PC-9 (cell line): Measurements from ENCODE around the gene IL4R. TPM values are rescaled to one million over a fixed set of nuclear protein-coding genes. Genes with fewer than 3 reads are reported as not detected.

ENCODE experiments used
- BruUV-seq: library from RNA; stranded (reverse); fragments of 400-500 nt; replicated peaks from 2 replicates; lab custom pipeline; 2021; lab: Mats Ljungman, UMichigan
- CTCF ChIA-PET: fragments of 300-600 bp; sonication (Branson Sonifier 250); formaldehyde crosslinking; loops from one replicate; lab custom pipeline; 2022; ENCODE audit warnings: antibody characterized with exemption; lab: Charles Lee
- POLR2A ChIA-PET: fragments of 300-600 bp; sonication (Branson Sonifier 250); formaldehyde crosslinking; loops from one replicate; lab custom pipeline; 2022; ENCODE audit warnings: antibody characterized with exemption; ENCODE audit not compliant: unreplicated experiment; lab: Charles Lee
- DNase-seq, 2 experiments: peaks; one replicate each; pipeline versions ENCODE4 v3.0.0 to v3.0.0-alpha.2; 2015 to 2022; ENCODE audit warnings: mixed read lengths in 1 of 2
- H2AFZ ChIP-seq: fragments of 200-600 bp; sonication (generic); 2 replicates; pipeline ENCODE4 v1.8.1; 2017; ENCODE audit warnings: antibody characterized with exemption
- H3F3A ChIP-seq: fragments of 200-600 bp; sonication (generic); 2 replicates; pipeline ENCODE4 v1.8.1; 2017; ENCODE audit warnings: antibody characterized with exemption, mild to moderate bottlenecking, low read depth; ENCODE audit not compliant: insufficient read depth
- H3K27ac ChIP-seq: fragments of 200-600 bp; sonication (generic); 2 replicates; pipeline ENCODE4 v1.6.1; 2016; ENCODE audit warnings: mixed run types
- H3K27me3 ChIP-seq: fragments of 200-600 bp; sonication (generic); 2 replicates; pipeline ENCODE4 v1.6.1; 2016; ENCODE audit warnings: low read depth, mixed run types; ENCODE audit not compliant: insufficient read depth
- H3K36me3 ChIP-seq: fragments of 200-600 bp; sonication (generic); 2 replicates; pipeline ENCODE4 v1.6.1; 2016; ENCODE audit warnings: low read depth, mixed run types
- H3K4me1 ChIP-seq: fragments of 200-600 bp; sonication (generic); replicated peaks from 2 replicates; pipeline ENCODE4 v1.6.1; 2016; ENCODE audit warnings: mixed run types; ENCODE audit not compliant: insufficient read depth
- H3K4me2 ChIP-seq: fragments of 200-600 bp; sonication (generic); 2 replicates; pipeline ENCODE4 v1.6.1; 2017; ENCODE audit warnings: mixed run types
- H3K4me3 ChIP-seq: fragments of 200-600 bp; sonication (generic); 2 replicates; pipeline ENCODE4 v1.6.1; 2016; ENCODE audit warnings: mixed run types
- H3K79me2 ChIP-seq: fragments of 200-600 bp; sonication (generic); 2 replicates; pipeline ENCODE4 v1.6.1; 2017; ENCODE audit warnings: low read depth, mixed run types
- H3K9me2 ChIP-seq: fragments of 200-600 bp; sonication (generic); 2 replicates; pipeline ENCODE4 v1.8.1; 2017; ENCODE audit warnings: mild to moderate bottlenecking; ENCODE audit not compliant: insufficient read depth
- H3K9me3 ChIP-seq: fragments of 200-600 bp; sonication (generic); 2 replicates; pipeline ENCODE4 v1.8.1; 2016; ENCODE audit warnings: low read depth; ENCODE audit not compliant: insufficient read depth
- H4K20me1 ChIP-seq: fragments of 200-600 bp; sonication (generic); 2 replicates; pipeline ENCODE4 v1.8.1; 2017; ENCODE audit not compliant: insufficient read depth
- CTCF ChIP-seq: fragments of 200-600 bp; sonication (generic); conservative IDR thresholded peaks from 2 replicates; pipeline ENCODE4 v1.6.1; 2017; ENCODE audit warnings: mixed run types, antibody characterized with exemption, mild to moderate bottlenecking, moderate library complexity
- EZH2 ChIP-seq: fragments of 200-600 bp; sonication (generic); IDR thresholded peaks from 2 replicates; pipeline ENCODE4 v1.8.0; 2017; ENCODE audit warnings: antibody characterized with exemption, low read depth
- intact Hi-C: fragments of 100-400 bp; cut with micrococcal nuclease; formaldehyde crosslinking; loops from one replicate; pipeline ENCODE4 v1.10.0; 2022; ENCODE audit not compliant: unreplicated experiment
- total RNA-seq: library from RNA; stranded (reverse); gene quantifications from 2 replicates; pipeline ENCODE4 v1.2.3, GENCODE V29; 2021

The IL4R gene
- total RNA-seq, 1 experiment from 2014 or later = 76.5 TPM

DNA sequence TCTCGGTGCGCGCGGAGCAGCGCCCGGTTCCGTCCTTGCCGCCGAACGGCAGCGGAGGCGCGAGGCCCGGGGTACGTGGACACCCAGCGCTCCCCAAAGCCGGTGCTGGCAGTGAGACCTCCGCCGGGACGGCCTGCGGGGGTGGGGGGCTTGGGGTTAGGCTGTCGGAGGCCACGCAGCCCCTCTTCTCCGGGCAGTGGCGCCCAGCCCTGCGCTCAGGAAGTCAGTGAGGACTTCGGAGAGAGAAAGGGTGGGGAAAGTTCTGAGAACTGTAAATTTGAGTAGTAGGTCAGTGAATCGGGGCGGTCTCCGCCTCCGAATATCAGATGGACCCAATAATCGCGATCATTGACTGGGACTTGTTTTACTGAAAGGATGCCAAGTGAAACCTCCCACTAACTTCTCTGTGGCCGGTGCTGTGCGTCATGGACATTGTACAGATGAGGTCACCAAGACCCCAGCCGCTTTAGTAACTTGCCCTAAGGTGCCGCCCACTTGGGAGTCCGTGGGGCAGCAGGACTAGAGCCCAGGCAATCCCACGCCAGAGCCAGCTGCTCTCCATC, 468 bp downstream of the IL4R start:
- Histone ChIP-seq H3K27me3 (no peaks in the 10 kb centered on the region), H3K27ac (peak overlapping the region; percentile 98), H3K79me2 (peaks cover 53% of the 10 kb centered on the region), H3K36me3 (no peaks in the 10 kb centered on the region), H3K4me2 (peak overlapping the region; percentile 91), H3K9me3 (no peaks in the 10 kb centered on the region), H3K9me2 (no peaks in the 10 kb centered on the region), H3K4me1 (peaks cover 53% of the 10 kb centered on the region), H2AFZ (peak overlapping the region; percentile 76; the same call in 1 of the 2 replicates), H3K4me3 (peak overlapping the region; percentile 91), H4K20me1 (no peaks in the 10 kb centered on the region), H3F3A (peaks cover 55% of the 10 kb centered on the region)
- CTCF ChIA-PET = no interaction called here
- TF ChIP-seq EZH2 (no peak), CTCF (no peak)
- intact Hi-C loops = loop anchor here (1.0 to 2.0 kb wide), 2 partner anchors 9 to 51 kb away; no protein-coding TSS in a partner anchor
- POLR2A ChIA-PET = no interaction called here
- DNase-seq = peak; percentile 64 to 89
- BruUV-seq = TSS peak; percentile 73

- no peak for TF ChIP-seq EZH2
- no peak for TF ChIP-seq CTCF
- no peak for DNase-seq
- Histone ChIP-seq H3K4me3 (peak overlapping the region; percentile 91), H3F3A (peaks cover 61% of the 10 kb centered on the region), H3K79me2 (peaks cover 61% of the 10 kb centered on the region), H3K4me2 (peak overlapping the region; percentile 91), H4K20me1 (no peaks in the 10 kb centered on the region), H3K36me3 (no peaks in the 10 kb centered on the region), H3K27ac (peak overlapping the region; percentile 98), H3K27me3 (no peaks in the 10 kb centered on the region), H3K4me1 (peaks cover 60% of the 10 kb centered on the region), H3K9me3 (no peaks in the 10 kb centered on the region), H2AFZ (no peak overlapping the region), H3K9me2 (no peaks in the 10 kb centered on the region)
- BruUV-seq = TSS peak; percentile 48
- ChIA-PET POLR2A (no interaction called here), CTCF (no interaction called here)
- intact Hi-C loops = loop anchor here (1.0 to 2.0 kb wide), 4 partner anchors 8 to 50 kb away; partner anchors contain the start of gene NSMCE1
Observed at GRCh38 chr16:27314986-27315332, 1.2 kb downstream of the IL4R start.

GRCh38 chr16:27315333-27316037, 1.7 kb downstream of the IL4R start:
- TF ChIP-seq EZH2 (no peak), CTCF (no peak; the same call in 1 of the 2 replicates)
- no peaks in the 10 kb centered on the region for H3K27me3 ChIP-seq
- intact Hi-C loops = loop anchor here (1.0 to 2.0 kb wide), 3 partner anchors 12 to 49 kb away; partner anchors contain the start of gene NSMCE1
- ChIA-PET POLR2A (interaction anchor here (0.6 to 0.8 kb wide), 7 partner anchors 22 to 1281 kb away, joined by 3 to 13 read pairs (median 7); partner anchors contain the start of gene SULT1A2), CTCF (interaction anchor here (0.8 to 1.0 kb wide), 2 partner anchors 11 to 51 kb away, joined by 4 read pairs; no protein-coding TSS in a partner anchor)
- H3K79me2 ChIP-seq = peaks cover 66% of the 10 kb centered on the region
- no peaks in the 10 kb centered on the region for H3K36me3 ChIP-seq
- peak overlapping the region; percentile 91 for H3K4me2 ChIP-seq
- no peaks in the 10 kb centered on the region for H4K20me1 ChIP-seq
- peak; percentile 90 to 99 for DNase-seq
- H3K27ac ChIP-seq = peak overlapping the region; percentile 98
- no peaks in the 10 kb centered on the region for H3K9me3 ChIP-seq
- peak overlapping the region; percentile 91 for H3K4me3 ChIP-seq
- H3K4me1 ChIP-seq = peaks cover 65% of the 10 kb centered on the region
- peaks cover 61% of the 10 kb centered on the region for H3F3A ChIP-seq
- BruUV-seq = no TSS peak
- no peak overlapping the region for H2AFZ ChIP-seq
- H3K9me2 ChIP-seq = no peaks in the 10 kb centered on the region
